ENCODE results near the gene SDK2.

The SDK2 gene

GRCh38 chr17:73644145-73645049 is at the start of gene SDK2:
Gene SDK2, minus strand, starts transcription at chr17:73644445. Its CDS starts 357 bp downstream, at chr17:73644088.
- DNase-seq: no peak

GRCh38 chr17:73693071-73693470 is 48.8 kb upstream of the SDK2 start:
- DNase-seq: no peak

- DNase-seq: no peak
These were observed 47.1 kb upstream of the SDK2 start for GRCh38 chr17:73691321-73691766.

- no peak for DNase-seq
These were observed 46.4 kb upstream of the SDK2 start for GRCh38 chr17:73690676-73691075.

- DNase-seq: no peak
These were observed 45.5 kb upstream of the SDK2 start for GRCh38 chr17:73689596-73690275.

GRCh38 chr17:73686961-73687360 is 42.7 kb upstream of the SDK2 start:
- no peak for DNase-seq

- no peak for DNase-seq
These were observed 41.9 kb upstream of the SDK2 start for GRCh38 chr17:73686126-73686525.

- DNase-seq: no peak
These were observed 39.9 kb upstream of the SDK2 start for GRCh38 chr17:73684183-73684582.

GRCh38 chr17:73683771-73684170 is 39.5 kb upstream of the SDK2 start:
- DNase-seq: no peak

GRCh38 chr17:73681946-73682345 is 37.7 kb upstream of the SDK2 start:
- DNase-seq: no peak

- DNase-seq: no peak
These were observed 35.2 kb upstream of the SDK2 start for GRCh38 chr17:73679476-73679875.

GRCh38 chr17:73678999-73679398 is 34.8 kb upstream of the SDK2 start:
- DNase-seq: no peak

- no peak for DNase-seq
These were observed 25.5 kb upstream of the SDK2 start for GRCh38 chr17:73669771-73670170.

GRCh38 chr17:73667181-73667959 is 23.1 kb upstream of the SDK2 start:
- peak; percentile 40 for DNase-seq

- no peak for DNase-seq
These were observed 19.4 kb upstream of the SDK2 start for GRCh38 chr17:73663614-73664013.

GRCh38 chr17:73660366-73660765 is 16.1 kb upstream of the SDK2 start:
- no peak for DNase-seq

- no peak for DNase-seq
These were observed 14.7 kb upstream of the SDK2 start for GRCh38 chr17:73658821-73659515.

GRCh38 chr17:73657473-73658116 is 13.3 kb upstream of the SDK2 start:
- DNase-seq: no peak

- DNase-seq: no peak
These were observed 10.0 kb upstream of the SDK2 start for GRCh38 chr17:73654241-73654640.

GRCh38 chr17:73653810-73654209 is 9.6 kb upstream of the SDK2 start:
- DNase-seq: no peak

GRCh38 chr17:73652886-73653480 is 8.7 kb upstream of the SDK2 start:
- DNase-seq: no peak

Data from activated CD4-positive, alpha-beta T cell treated with anti-CD3 and anti-CD28 coated beads, Interleukin-10, Interleukin-2, amounts not matched to agents 100 ng/mL and 50 ng/mL, durations not matched to agents 16 hours and 8 hours (primary cell).